Ascending aorta (tissue), 2 donors: ENCODE data around the gene ACVR2B. TPM values are rescaled to one million over a fixed set of nuclear protein-coding genes. Genes with fewer than 3 reads are reported as not detected.

ENCODE experiments used
- DNase-seq, 2 donors: peaks; one replicate each; pipeline ENCODE4 v3.0.0-alpha.2; 2019; ENCODE audit warnings: low spot score in 2 of 2
- H3K27ac ChIP-seq, 2 donors: fragments of 200-600 bp; sonication (generic); one replicate each; pipeline ENCODE4 v1.5.1; 2016 to 2017; ENCODE audit warnings: mild to moderate bottlenecking in 1 of 2
- H3K27me3 ChIP-seq: fragments of 200-600 bp; sonication (generic); one replicate; pipeline ENCODE4 v1.5.1; 2017
- H3K36me3 ChIP-seq, 2 donors: fragments of 200-600 bp; sonication (generic); one replicate each; pipeline ENCODE4 v1.5.1; 2016
- H3K4me1 ChIP-seq, 2 donors: fragments of 200-600 bp; sonication (generic); one replicate each; pipeline ENCODE4 v1.5.1; 2016 to 2017; ENCODE audit warnings: mild to moderate bottlenecking in 1 of 2
- H3K4me3 ChIP-seq, 2 donors: fragments of 200-600 bp; sonication (generic); one replicate each; pipeline ENCODE4 v1.5.1; 2016 to 2017; ENCODE audit warnings: mild to moderate bottlenecking in 1 of 2
- H3K9me3 ChIP-seq, 2 donors: fragments of 200-600 bp; sonication (generic); one replicate each; pipeline ENCODE4 v1.5.1; 2016
- intact Hi-C: fragments of 100-400 bp; cut with DNase I; formaldehyde crosslinking; loops from one replicate; pipeline ENCODE4 v1.15.1; 2023
- total RNA-seq: library from RNA; depleted of rRNA; stranded (reverse); fragments of >200 nt; gene quantifications from one replicate; pipeline ENCODE4 v1.1.0, GENCODE V29; 2016
- TF ChIP-seq, protein P1 (sequence below), 3 experiments: fragments of 200-600 bp in 2 of 3; fragments of 450-650 bp in 1 of 3; sonication (generic) in 2 of 3; IDR thresholded peaks; one replicate each; pipeline ENCODE4 v1.5.1; 2016 to 2019; ENCODE audit warnings: antibody characterized with exemption in 3 of 3, mild to moderate bottlenecking in 1 of 3, moderate library complexity in 1 of 3

Gene ACVR2B
- total RNA-seq, 1 donor from 2014 or later, result 15.2 TPM

DNA sequence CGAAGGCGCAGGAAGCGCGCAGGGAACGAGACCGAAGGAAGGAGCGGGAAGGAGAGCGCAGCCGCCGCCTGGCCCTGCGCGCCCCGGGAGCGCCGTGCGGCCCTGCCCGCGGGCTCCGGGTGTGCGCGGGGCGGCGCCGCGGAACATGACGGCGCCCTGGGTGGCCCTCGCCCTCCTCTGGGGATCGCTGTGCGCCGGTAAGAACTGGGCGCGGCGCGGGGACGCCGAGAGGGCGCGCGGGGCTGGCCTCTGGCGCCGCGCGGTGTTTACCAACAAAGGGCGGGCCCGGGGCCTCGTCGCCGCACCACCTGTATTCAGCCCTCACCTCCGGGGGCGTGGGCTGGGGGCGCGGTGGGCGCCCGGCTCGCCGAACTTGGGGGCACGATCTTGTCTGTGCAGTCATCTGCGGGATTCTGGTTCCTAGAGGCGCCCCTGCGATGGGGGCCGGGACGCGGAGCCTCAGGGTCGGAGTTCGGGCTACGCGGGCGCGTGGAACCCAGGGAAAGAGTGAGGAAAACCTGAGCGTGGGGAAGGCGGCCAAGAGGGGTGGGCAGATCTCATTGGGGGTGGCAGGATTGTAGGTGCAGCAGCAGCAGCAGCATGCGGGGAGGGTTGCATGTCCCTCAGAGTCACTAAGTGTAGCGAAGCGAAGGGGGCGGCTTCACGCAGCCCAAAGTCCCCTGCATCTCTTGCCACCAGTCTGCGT lies 641 bp downstream of the ACVR2B start:
- intact Hi-C loops, result loop anchor here (5.0 to 10.0 kb wide), 4 partner anchors 290 to 1998 kb away; partner anchors contain the start of genes ACAA1, EIF1B, MYD88 and OXSR1
- H3K27me3 ChIP-seq, result no peaks in the 10 kb centered on the region
- peaks cover under 1 to 17% of the 10 kb centered on the region in 2 donors for H3K4me1 ChIP-seq
- H3K27ac ChIP-seq, result peak overlapping the region; percentile 45 to 61
- no peaks in the 10 kb centered on the region for H3K36me3 ChIP-seq
- peak overlapping the region; percentile 88 to 99 for H3K4me3 ChIP-seq
- H3K9me3 ChIP-seq, result no peaks in the 10 kb centered on the region
- DNase-seq, result no peak
- TF ChIP-seq, protein P1, sequence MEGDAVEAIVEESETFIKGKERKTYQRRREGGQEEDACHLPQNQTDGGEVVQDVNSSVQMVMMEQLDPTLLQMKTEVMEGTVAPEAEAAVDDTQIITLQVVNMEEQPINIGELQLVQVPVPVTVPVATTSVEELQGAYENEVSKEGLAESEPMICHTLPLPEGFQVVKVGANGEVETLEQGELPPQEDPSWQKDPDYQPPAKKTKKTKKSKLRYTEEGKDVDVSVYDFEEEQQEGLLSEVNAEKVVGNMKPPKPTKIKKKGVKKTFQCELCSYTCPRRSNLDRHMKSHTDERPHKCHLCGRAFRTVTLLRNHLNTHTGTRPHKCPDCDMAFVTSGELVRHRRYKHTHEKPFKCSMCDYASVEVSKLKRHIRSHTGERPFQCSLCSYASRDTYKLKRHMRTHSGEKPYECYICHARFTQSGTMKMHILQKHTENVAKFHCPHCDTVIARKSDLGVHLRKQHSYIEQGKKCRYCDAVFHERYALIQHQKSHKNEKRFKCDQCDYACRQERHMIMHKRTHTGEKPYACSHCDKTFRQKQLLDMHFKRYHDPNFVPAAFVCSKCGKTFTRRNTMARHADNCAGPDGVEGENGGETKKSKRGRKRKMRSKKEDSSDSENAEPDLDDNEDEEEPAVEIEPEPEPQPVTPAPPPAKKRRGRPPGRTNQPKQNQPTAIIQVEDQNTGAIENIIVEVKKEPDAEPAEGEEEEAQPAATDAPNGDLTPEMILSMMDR (IDR thresholded peaks at IDR 0.05), result no peak

DNA sequence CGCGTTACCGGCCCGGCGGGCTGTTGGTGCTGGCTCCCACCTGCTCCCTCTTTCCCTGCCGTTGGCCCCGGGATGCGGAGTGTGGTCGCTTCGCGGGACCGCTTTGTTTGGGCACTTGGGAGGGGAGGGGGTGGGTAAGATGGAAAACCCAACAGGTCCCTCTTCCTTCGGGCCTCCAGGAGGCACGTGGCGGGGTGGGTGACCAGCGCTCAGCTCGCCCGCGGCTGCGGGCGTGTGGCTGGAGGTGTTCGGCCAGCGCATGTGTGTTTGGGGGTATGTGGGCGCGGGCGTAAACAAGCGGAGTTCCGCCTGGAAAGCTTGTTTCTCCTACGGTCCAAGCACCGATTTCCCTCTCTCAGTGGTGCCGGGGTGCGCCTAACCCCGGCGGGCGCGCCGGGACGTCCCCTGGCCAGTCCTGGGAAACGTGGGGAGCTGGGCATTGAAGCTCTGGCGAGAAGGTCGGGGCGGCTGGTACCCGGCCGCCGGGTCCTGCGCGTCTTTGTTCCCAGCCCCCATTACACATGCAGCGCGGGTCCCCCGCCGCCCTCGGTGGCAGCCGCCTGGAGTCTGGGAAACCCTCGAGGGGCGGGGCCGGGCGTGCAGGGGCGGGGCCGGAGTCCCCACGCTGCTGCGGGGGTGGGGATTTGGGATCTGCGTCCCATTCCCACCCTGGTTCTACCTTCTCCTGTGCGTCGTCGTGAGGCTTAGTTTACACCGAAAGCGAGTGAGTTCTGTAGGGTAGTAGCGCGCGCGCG lies 1.4 kb downstream of the ACVR2B start:
- Histone ChIP-seq H3K4me3 (peak overlapping the region; percentile 88 to 99), H3K27ac (peak overlapping the region; percentile 45 to 61), H3K9me3 (no peaks in the 10 kb centered on the region), H3K4me1 (peaks cover 4 to 23% of the 10 kb centered on the region in 2 donors), H3K36me3 (no peaks in the 10 kb centered on the region), H3K27me3 (no peaks in the 10 kb centered on the region)
- intact Hi-C loops, result loop anchor here (5.0 to 10.0 kb wide), 5 partner anchors 290 to 1997 kb away; partner anchors contain the start of genes ACAA1, EIF1B, MYD88 and OXSR1
- peak in 1 of 2 donors; percentile 83 for DNase-seq
- TF ChIP-seq, protein P1 (IDR thresholded peaks at IDR 0.05), result no peak

DNA sequence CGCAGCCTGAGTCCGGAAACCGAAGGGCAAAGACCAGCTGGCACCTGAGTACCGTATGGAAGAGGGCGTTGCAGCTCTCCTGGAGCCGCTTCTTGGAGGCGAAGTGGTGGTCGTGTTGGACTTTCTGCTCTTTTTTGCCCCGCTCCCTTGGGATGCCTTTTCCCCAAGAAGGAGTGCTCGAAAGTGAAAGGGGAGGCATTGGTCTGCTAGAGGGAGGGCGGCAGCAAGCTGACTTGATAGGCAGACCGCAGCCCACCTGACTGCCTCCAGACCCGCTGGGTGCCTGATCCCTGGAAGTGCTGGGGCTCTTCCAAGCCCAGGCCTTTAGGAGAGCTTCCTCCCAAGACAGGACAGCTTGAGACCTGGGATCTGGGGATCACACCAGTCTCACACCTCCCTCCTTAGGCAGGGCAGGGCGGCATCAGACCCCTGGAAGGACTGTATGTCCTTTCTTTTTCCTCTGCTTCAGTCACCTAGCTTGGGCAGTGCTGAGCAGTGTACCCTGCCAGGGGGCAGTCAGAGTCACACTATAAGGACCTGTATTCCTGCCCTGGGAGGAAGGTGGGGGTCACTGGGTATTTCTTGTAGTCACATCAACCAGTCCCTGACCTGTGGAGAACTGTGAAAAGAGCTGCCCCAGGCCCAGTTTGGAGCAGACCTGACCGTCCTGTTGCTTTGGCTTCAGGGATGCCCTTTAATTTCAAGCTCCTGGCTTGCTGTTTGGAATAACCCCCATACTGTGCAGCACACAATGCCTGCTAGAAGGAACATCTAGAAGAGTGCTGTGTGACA lies 2.1 kb downstream of the ACVR2B start:
- peak overlapping the region; percentile 45 to 61 for H3K27ac ChIP-seq
- H3K4me1 ChIP-seq, result peaks cover 4 to 30% of the 10 kb centered on the region in 2 donors

DNA sequence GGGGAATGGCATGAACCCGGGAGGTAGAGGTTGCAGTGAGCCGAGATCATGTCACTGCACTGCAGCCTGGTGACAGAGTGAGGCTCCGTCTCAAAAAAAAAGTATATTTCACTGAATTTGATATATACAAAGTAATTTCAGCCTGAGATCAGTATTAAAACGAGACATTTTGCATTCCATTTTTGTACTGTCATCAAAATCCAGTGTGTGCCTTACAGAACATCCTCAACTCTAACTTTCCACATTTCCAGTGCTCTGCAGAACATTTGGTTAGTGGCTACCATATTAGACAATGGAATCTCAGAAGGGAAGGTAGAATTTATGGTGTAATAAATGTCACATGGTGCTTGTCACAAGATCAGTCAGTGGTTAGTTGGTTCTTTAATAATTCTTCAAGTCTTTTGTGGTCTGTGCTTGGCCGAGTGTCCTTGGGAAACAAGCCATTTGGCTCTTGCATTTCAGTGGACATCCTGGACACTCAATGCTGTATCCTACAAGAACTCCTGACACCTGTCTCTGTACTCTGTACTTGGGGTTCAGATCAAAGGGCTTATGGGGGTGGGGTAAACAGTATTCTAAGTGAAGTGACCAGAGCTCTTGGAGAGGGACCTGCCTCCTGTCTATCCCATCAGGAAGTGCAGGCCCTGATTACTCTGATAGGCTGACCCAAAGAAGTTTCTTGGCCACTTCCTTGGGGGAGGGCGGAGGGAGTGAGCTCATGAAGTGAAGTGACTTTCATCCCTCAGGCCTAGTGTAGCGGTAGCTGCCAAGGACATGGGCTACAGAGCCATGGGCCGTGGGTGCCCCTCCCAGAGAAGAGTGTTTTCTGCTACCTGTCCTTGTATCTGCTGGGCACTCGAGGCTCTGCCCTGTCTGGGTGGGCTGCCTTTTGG lies 3.7 kb downstream of the ACVR2B start:
- Histone ChIP-seq H3K4me1 (peaks cover 4 to 34% of the 10 kb centered on the region in 2 donors), H3K27ac (no peak overlapping the region), H3K36me3 (no peaks in the 10 kb centered on the region), H3K4me3 (no peak overlapping the region), H3K9me3 (no peaks in the 10 kb centered on the region), H3K27me3 (no peaks in the 10 kb centered on the region)
- intact Hi-C loops, result loop anchor here (5.0 to 10.0 kb wide), 2 partner anchors 293 to 595 kb away; partner anchors contain the start of genes OXSR1, SCN11A and WDR48
- DNase-seq, result no peak
- TF ChIP-seq, protein P1 (IDR thresholded peaks at IDR 0.05), result no peak

More for the DNA sequence above, 2.1 kb downstream of the ACVR2B start:
- intact Hi-C loops, result loop anchor here (5.0 to 10.0 kb wide), 2 partner anchors 291 to 596 kb away; partner anchors contain the start of genes OXSR1, SCN11A and WDR48
- H3K27me3 ChIP-seq, result no peaks in the 10 kb centered on the region
- DNase-seq, result no peak
- TF ChIP-seq, protein P1 (IDR thresholded peaks at IDR 0.05), result no peak
- peak overlapping the region; percentile 88 to 99 for H3K4me3 ChIP-seq
- no peaks in the 10 kb centered on the region for H3K9me3 ChIP-seq
- H3K36me3 ChIP-seq, result no peaks in the 10 kb centered on the region
